SK-N-SH treated with all-trans-retinoic acid at 6 μM for 48 hours (cell line): ENCODE results near the gene ADCK1.

Experiments used
- ATAC-seq: fragments of 200-7000 bp; cut with Tn5 transposase; 3 replicates; pipeline ENCODE4 v1.9.1; 2020; ENCODE audit warnings: mild to moderate bottlenecking, moderate library complexity
- ARNTL ChIP-seq: fragments of 450-650 bp; formaldehyde crosslinking; IDR thresholded peaks from 2 replicates; pipeline ENCODE4 v1.5.0; 2020; ENCODE audit warnings: low read depth, mild to moderate bottlenecking, moderate library complexity, borderline replicate concordance
- BACH2 ChIP-seq: fragments of 250-450 bp; sonication (Bioruptor Pico); IDR thresholded peaks from 2 replicates; pipeline ENCODE4 v1.9.0; 2021; ENCODE audit warnings: mild to moderate bottlenecking, borderline replicate concordance
- CREB5 ChIP-seq: fragments of 250-450 bp; sonication (Bioruptor Pico); IDR thresholded peaks from 2 replicates; pipeline ENCODE4 v1.5.1; 2020; ENCODE audit warnings: low read depth, mild to moderate bottlenecking, moderate library complexity
- CSDC2 ChIP-seq: fragments of 250-450 bp; sonication (Bioruptor Pico); IDR thresholded peaks from 2 replicates; pipeline ENCODE4 v1.5.0; 2020; ENCODE audit warnings: mild to moderate bottlenecking, moderate library complexity
- ESRRG ChIP-seq: fragments of 250-450 bp; sonication (Bioruptor Pico); IDR thresholded peaks from 2 replicates; pipeline ENCODE4 v1.6.1; 2021; ENCODE audit warnings: mild to moderate bottlenecking
- GLIS3 ChIP-seq: fragments of 250-450 bp; sonication (Bioruptor Pico); IDR thresholded peaks from 2 replicates; pipeline ENCODE4 v1.5.0; 2020; ENCODE audit warnings: mild to moderate bottlenecking, moderate library complexity
- ISL1 ChIP-seq: fragments of 250-450 bp; sonication (Bioruptor Pico); IDR thresholded peaks from 2 replicates; pipeline ENCODE4 v2.1.2; 2022; ENCODE audit warnings: mild to moderate bottlenecking, moderate library complexity
- OSR1 ChIP-seq: fragments of 250-450 bp; sonication (Bioruptor Pico); IDR thresholded peaks from 2 replicates; pipeline ENCODE4 v1.8.0; 2022; ENCODE audit warnings: moderate library complexity, mild to moderate bottlenecking, inconsistent platforms
- PPARA ChIP-seq: fragments of 250-450 bp; sonication (Bioruptor Pico); IDR thresholded peaks from 2 replicates; pipeline ENCODE4 v1.5.0; 2020; ENCODE audit warnings: mild to moderate bottlenecking, borderline replicate concordance
- RARB ChIP-seq: fragments of 250-450 bp; sonication (Bioruptor Pico); IDR thresholded peaks from 2 replicates; pipeline ENCODE4 v1.8.0; 2021; ENCODE audit warnings: mild to moderate bottlenecking, moderate library complexity
- SNAI2 ChIP-seq: fragments of 250-450 bp; sonication (Bioruptor Pico); IDR thresholded peaks from 2 replicates; pipeline ENCODE4 v1.5.0; 2020; ENCODE audit warnings: mild to moderate bottlenecking, moderate library complexity
- TOX ChIP-seq: fragments of 250-450 bp; sonication (Bioruptor Pico); IDR thresholded peaks from 2 replicates; pipeline ENCODE4 v1.8.0; 2021; ENCODE audit warnings: mild to moderate bottlenecking, moderate library complexity, borderline replicate concordance
- TSHZ2 ChIP-seq: fragments of 250-450 bp; sonication (Bioruptor Pico); IDR thresholded peaks from 2 replicates; pipeline ENCODE4 v1.5.0; 2020; ENCODE audit warnings: mild to moderate bottlenecking, moderate library complexity
- ZFP30 ChIP-seq: fragments of 450-650 bp; formaldehyde crosslinking; IDR thresholded peaks from 2 replicates; pipeline ENCODE4 v1.5.0; 2022; ENCODE audit warnings: mild to moderate bottlenecking, moderate library complexity
- ZNF565 ChIP-seq: fragments of 450-650 bp; formaldehyde crosslinking; conservative IDR thresholded peaks from 2 replicates; pipeline ENCODE4 v1.5.0; 2020; ENCODE audit warnings: low read depth, mild to moderate bottlenecking, moderate library complexity
- ZNF70 ChIP-seq: fragments of 450-650 bp; formaldehyde crosslinking; IDR thresholded peaks from 2 replicates; pipeline ENCODE4 v1.5.0; 2020; ENCODE audit warnings: mild to moderate bottlenecking, moderate library complexity
- ZNF8 ChIP-seq: fragments of 450-650 bp; formaldehyde crosslinking; IDR thresholded peaks from 2 replicates; pipeline ENCODE4 v1.5.0; 2020; ENCODE audit warnings: mild to moderate bottlenecking, moderate library complexity
- TF ChIP-seq, protein P1 (sequence below): fragments of 250-450 bp; sonication (Bioruptor Pico); IDR thresholded peaks from 2 replicates; pipeline ENCODE4 v1.8.0; 2021; ENCODE audit warnings: low read depth, mild to moderate bottlenecking, moderate library complexity, borderline replicate concordance
- TF ChIP-seq, protein P2 (sequence below): fragments of 250-450 bp; sonication (Bioruptor Pico); IDR thresholded peaks from 2 replicates; pipeline ENCODE4 v1.8.0; 2020; ENCODE audit warnings: mild to moderate bottlenecking, moderate library complexity, borderline replicate concordance
- TF ChIP-seq, protein P3 (sequence below): fragments of 250-450 bp; sonication (Bioruptor Pico); IDR thresholded peaks from 2 replicates; pipeline ENCODE4 v1.5.1; 2021; ENCODE audit warnings: mild to moderate bottlenecking, moderate library complexity

The ADCK1 gene

DNA sequence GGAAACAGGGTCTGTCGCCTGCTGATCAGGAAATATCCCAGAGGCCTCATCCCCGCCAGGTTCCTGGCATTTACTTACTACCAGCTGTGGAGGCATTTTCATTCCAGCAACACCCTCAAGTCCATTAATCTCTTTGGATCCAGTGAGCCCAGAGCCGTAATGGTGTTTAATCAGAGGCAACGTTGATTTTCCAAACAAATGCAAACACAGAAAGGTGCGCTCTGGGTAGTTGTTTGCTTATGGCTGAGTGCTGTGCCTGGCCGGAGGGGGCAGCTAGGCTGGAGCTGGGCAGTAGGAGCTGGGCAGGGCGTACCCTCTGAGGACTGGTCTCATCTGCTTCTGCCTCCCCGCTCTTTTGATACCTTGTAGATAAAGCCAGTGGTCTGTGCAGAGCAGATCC is 110.6 kb downstream of the ADCK1 start (continued):
- TF ChIP-seq, protein P1, sequence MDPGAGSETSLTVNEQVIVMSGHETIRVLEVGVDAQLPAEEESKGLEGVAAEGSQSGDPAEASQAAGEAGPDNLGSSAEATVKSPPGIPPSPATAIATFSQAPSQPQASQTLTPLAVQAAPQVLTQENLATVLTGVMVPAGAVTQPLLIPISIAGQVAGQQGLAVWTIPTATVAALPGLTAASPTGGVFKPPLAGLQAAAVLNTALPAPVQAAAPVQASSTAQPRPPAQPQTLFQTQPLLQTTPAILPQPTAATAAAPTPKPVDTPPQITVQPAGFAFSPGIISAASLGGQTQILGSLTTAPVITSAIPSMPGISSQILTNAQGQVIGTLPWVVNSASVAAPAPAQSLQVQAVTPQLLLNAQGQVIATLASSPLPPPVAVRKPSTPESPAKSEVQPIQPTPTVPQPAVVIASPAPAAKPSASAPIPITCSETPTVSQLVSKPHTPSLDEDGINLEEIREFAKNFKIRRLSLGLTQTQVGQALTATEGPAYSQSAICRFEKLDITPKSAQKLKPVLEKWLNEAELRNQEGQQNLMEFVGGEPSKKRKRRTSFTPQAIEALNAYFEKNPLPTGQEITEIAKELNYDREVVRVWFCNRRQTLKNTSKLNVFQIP = no peak
- TF ChIP-seq ZFP30 (CRISPR knock-in tag) (no peak), CREB5 (CRISPR knock-in tag) (no peak), SNAI2 (CRISPR knock-in tag) (no peak), ZNF565 (CRISPR knock-in tag) (no peak)

GRCh38 chr14:77911356-77911755 is 111.4 kb downstream of the ADCK1 start:
- TF ChIP-seq, protein P2, sequence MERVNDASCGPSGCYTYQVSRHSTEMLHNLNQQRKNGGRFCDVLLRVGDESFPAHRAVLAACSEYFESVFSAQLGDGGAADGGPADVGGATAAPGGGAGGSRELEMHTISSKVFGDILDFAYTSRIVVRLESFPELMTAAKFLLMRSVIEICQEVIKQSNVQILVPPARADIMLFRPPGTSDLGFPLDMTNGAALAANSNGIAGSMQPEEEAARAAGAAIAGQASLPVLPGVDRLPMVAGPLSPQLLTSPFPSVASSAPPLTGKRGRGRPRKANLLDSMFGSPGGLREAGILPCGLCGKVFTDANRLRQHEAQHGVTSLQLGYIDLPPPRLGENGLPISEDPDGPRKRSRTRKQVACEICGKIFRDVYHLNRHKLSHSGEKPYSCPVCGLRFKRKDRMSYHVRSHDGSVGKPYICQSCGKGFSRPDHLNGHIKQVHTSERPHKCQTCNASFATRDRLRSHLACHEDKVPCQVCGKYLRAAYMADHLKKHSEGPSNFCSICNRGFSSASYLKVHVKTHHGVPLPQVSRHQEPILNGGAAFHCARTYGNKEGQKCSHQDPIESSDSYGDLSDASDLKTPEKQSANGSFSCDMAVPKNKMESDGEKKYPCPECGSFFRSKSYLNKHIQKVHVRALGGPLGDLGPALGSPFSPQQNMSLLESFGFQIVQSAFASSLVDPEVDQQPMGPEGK (CRISPR knock-in tag) = no peak
- TF ChIP-seq ZNF70 (CRISPR knock-in tag) = no peak
- TF ChIP-seq, protein P3, sequence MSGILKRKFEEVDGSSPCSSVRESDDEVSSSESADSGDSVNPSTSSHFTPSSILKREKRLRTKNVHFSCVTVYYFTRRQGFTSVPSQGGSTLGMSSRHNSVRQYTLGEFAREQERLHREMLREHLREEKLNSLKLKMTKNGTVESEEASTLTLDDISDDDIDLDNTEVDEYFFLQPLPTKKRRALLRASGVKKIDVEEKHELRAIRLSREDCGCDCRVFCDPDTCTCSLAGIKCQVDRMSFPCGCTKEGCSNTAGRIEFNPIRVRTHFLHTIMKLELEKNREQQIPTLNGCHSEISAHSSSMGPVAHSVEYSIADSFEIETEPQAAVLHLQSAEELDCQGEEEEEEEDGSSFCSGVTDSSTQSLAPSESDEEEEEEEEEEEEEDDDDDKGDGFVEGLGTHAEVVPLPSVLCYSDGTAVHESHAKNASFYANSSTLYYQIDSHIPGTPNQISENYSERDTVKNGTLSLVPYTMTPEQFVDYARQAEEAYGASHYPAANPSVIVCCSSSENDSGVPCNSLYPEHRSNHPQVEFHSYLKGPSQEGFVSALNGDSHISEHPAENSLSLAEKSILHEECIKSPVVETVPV = no peak
- no peak for TF ChIP-seq CREB5 (CRISPR knock-in tag)
- no peak for TF ChIP-seq ISL1 (CRISPR knock-in tag)
- TF ChIP-seq PPARA (CRISPR knock-in tag) = no peak
- no peak for TF ChIP-seq ESRRG (CRISPR knock-in tag)
- TF ChIP-seq TOX = no peak
- TF ChIP-seq, protein P1 = no peak
- no peak for TF ChIP-seq OSR1 (CRISPR knock-in tag)
- TF ChIP-seq GLIS3 = no peak
- no peak for TF ChIP-seq ZFP30 (CRISPR knock-in tag)
- TF ChIP-seq TSHZ2 = no peak
- no peak for TF ChIP-seq CSDC2 (CRISPR knock-in tag)
- no peak for TF ChIP-seq ZNF565 (CRISPR knock-in tag)
- no peak for TF ChIP-seq BACH2
- no peak for TF ChIP-seq ZNF8
- TF ChIP-seq ARNTL = no peak
- TF ChIP-seq RARB = no peak

More at GRCh38 chr14:77911356-77911755, 111.4 kb downstream of the ADCK1 start:
- no peak for ATAC-seq
